GM12878 (cell line): ENCODE measurements around the gene GGT6. TPM values are rescaled to one million over a fixed set of nuclear protein-coding genes. Genes with fewer than 3 reads are reported as not detected.
A peak's percentile ranks its signal among the peaks of the same experiment; 100 is the strongest.

ENCODE experiments used
- ATAC-seq: fragments of 200-7000 bp; cut with Tn5 transposase; 3 replicates; pipeline ENCODE4 v1.9.1; 2020; ENCODE audit warnings: mild to moderate bottlenecking, moderate library complexity
- BruUV-seq: library from RNA; stranded (reverse); fragments of 400-500 nt; replicated peaks from 2 replicates; lab custom pipeline; 2021; lab: Mats Ljungman, UMichigan
- CTCF ChIA-PET: fragments of 300-600 bp; sonication (Branson Sonifier 250); formaldehyde crosslinking; extraction: SDS; loops from one replicate; lab custom pipeline; 2021; ENCODE audit warnings: inconsistent platforms; lab: Yijun Ruan, JAX
- POLR2A ChIA-PET: fragments of 350-600 bp; formaldehyde crosslinking; extraction: SDS; loops from one replicate; lab custom pipeline; 2021; ENCODE audit warnings: inconsistent platforms; lab: Charles Lee
- RAD21 ChIA-PET: fragments of 300-600 bp; sonication (Branson Sonifier 250); formaldehyde crosslinking; loops from one replicate; lab custom pipeline; 2023; ENCODE audit warnings: antibody characterized with exemption; ENCODE audit not compliant: unreplicated experiment; lab: Charles Lee
- SMC1A ChIA-PET: fragments of 300-600 bp; sonication (Branson Sonifier 250); formaldehyde crosslinking; loops from one replicate; lab custom pipeline; 2023; ENCODE audit not compliant: unreplicated experiment, uncharacterized antibody; lab: Charles Lee
- DNase-seq: peaks from one replicate; pipeline ENCODE4 v3.0.0-alpha.2; 2011; ENCODE audit warnings: low read depth, low spot score
- FAIRE-seq: peaks from 3 replicates; lab custom pipeline; 2011; peaks lifted over from hg19 to GRCh38; lab: Jason Lieb, UNC
- H2AFZ ChIP-seq: 2 replicates; pipeline ENCODE4 v1.6.0; 2011; ENCODE audit warnings: low read depth, low read length, control low read depth; ENCODE audit not compliant: control insufficient read depth
- H3K27ac ChIP-seq: 2 replicates; pipeline ENCODE4 v1.5.1; 2011; ENCODE audit warnings: control low read depth; ENCODE audit not compliant: control insufficient read depth, insufficient read depth
- H3K27me3 ChIP-seq, 2 experiments: replicated peaks in 1 of 2; 2 replicates each; pipeline versions ENCODE4 v1.6.0 to v1.6.1; 2011; ENCODE audit warnings: low read length in 1 of 2; ENCODE audit not compliant: control insufficient read depth in 2 of 2, insufficient read depth in 2 of 2
- H3K36me3 ChIP-seq, 2 experiments: 2 replicates each; pipeline ENCODE4 v1.5.1; 2011; ENCODE audit warnings: low read length in 1 of 2; ENCODE audit not compliant: control insufficient read depth in 2 of 2, insufficient read depth in 2 of 2
- H3K4me1 ChIP-seq: 2 replicates; pipeline ENCODE4 v1.6.1; 2011; ENCODE audit warnings: mild to moderate bottlenecking, low read length, moderate library complexity, mixed read lengths; ENCODE audit not compliant: control insufficient read depth, insufficient read depth
- H3K4me2 ChIP-seq: 2 replicates; pipeline ENCODE4 v1.6.0; 2011; ENCODE audit warnings: control low read depth; ENCODE audit not compliant: control insufficient read depth, insufficient read depth
- H3K4me3 ChIP-seq: fragments of 200-600 bp; sonication (generic); 2 replicates; pipeline ENCODE4 v1.5.1; 2016
- H3K79me2 ChIP-seq: 2 replicates; pipeline ENCODE4 v1.6.0; 2011; ENCODE audit warnings: low read length; ENCODE audit not compliant: control insufficient read depth, insufficient read depth
- H3K9ac ChIP-seq: 2 replicates; pipeline ENCODE4 v1.8.0; 2011; ENCODE audit warnings: low read length, control low read depth, mixed read lengths; ENCODE audit not compliant: control insufficient read depth, insufficient read depth
- H3K9me3 ChIP-seq: replicated peaks from 3 replicates; pipeline ENCODE4 v1.5.1; 2011; ENCODE audit warnings: mild to moderate bottlenecking, low read length; ENCODE audit not compliant: control insufficient read depth, insufficient read depth
- H4K20me1 ChIP-seq: 2 replicates; pipeline ENCODE4 v1.6.0; 2011; ENCODE audit not compliant: control insufficient read depth, insufficient read depth
- ETV6 ChIP-seq, 2 experiments: fragments of 450-650 bp in 1 of 2; IDR thresholded peaks in 1 of 2; conservative IDR thresholded peaks in 1 of 2; 2 replicates each; pipeline ENCODE4 v1.6.1; 2014; ENCODE audit warnings: antibody characterized with exemption in 1 of 2, borderline replicate concordance in 1 of 2, low read depth in 1 of 2, mild to moderate bottlenecking in 1 of 2, moderate library complexity in 1 of 2
- NKRF ChIP-seq: fragments of 450-650 bp; conservative IDR thresholded peaks from 2 replicates; pipeline ENCODE4 v1.6.1; 2017; ENCODE audit warnings: mild to moderate bottlenecking, moderate library complexity
- WGBS: methylation state at CpG from one replicate; pipeline ENCODE4 v1.1.6; 2016; ENCODE audit warnings: low lambda C conversion rate; ENCODE audit not compliant: insufficient replicate concordance, insufficient coverage; ENCODE audit errors: missing lambda C conversion rate; 5-methylcytosine and 5-hydroxymethylcytosine counted together
- in situ Hi-C: fragments of 300-500 bp; cut with MboI; formaldehyde crosslinking; loops from 9 replicates; pipeline ENCODE4 v1.14.3; 2018; ENCODE audit warnings: mixed read lengths
- intact Hi-C: fragments of 100-400 bp; cut with micrococcal nuclease; formaldehyde crosslinking; loops from one replicate; pipeline ENCODE4 v1.14.2; 2022; ENCODE audit not compliant: unreplicated experiment
- polyA plus RNA-seq, 11 experiments: library from polyadenylated mRNA; depleted of rRNA in 4 of 11; unstranded in 6 of 11; stranded (reverse) in 5 of 11; fragments of >200 nt; fragmentation: Nextera tagmentation in 4 of 11; fragmentation: Illumina TruSeq in 1 of 11; extraction: Ambion mirVana in 4 of 11; extraction: Trizol in 1 of 11; gene quantifications; 1 replicate in 1 of 11; 2 replicates in 10 of 11; pipeline versions ENCODE4 v1.2.1 to v1.2.3, GENCODE V29; 2011 to 2016; ENCODE audit warnings: inconsistent platforms in 2 of 11, missing spikeins in 2 of 11, low read depth in 1 of 11
- total RNA-seq, 4 experiments: library from RNA; depleted of rRNA in 3 of 4; stranded (reverse); fragments of >200 nt in 3 of 4; fragmentation: Illumina TruSeq in 1 of 4; extraction: Trizol in 1 of 4; gene quantifications; 2 replicates each; pipeline versions ENCODE4 v1.2.1 to v1.2.3, GENCODE V29; 2013 to 2021

GGT6 gene
- total and polyA plus RNA-seq, 10 of the 15 experiments (the other 5 are each of a cell fraction or from before 2014, with no cell fraction given), result 0.01 to 0.26 (median 0.13) TPM; not detected in 5

DNA sequence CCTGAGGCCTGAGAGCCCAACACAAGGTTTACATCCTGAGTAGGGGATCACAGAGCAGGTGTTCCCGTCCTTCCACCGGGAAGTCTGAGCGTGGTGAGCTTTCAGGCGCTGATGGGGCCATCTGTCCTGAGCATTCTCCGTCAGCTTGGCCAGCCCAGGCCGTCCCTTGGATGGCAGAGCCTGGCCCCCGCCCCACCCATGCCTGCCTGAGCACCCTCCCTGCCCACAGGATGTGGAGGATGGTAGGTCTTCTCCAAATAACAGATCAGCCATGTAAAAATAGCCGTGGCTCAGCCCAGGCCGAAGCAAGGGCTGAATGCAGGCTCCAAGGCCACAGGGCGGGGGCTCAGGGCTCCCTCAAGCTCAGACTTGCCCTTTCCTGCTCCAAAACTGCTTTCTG lies 41.5 kb downstream of the GGT6 start:
- 0% methylated on average over 10 of the region's 10 CpGs for WGBS
- H3K9me3 ChIP-seq, result no peaks in the 10 kb centered on the region; the same call in 2 of the 3 replicates
- DNase-seq, result no peak
- H3K36me3 ChIP-seq, result no peaks in the 10 kb centered on the region
- ChIA-PET SMC1A (interaction anchor here (0.8 to 1.8 kb wide), 2 partner anchors 10 to 98 kb away, joined by 3 read pairs; no protein-coding TSS in a partner anchor), RAD21 (no interaction called here), CTCF (interaction anchor here (0.8 to 1.3 kb wide), 2 partner anchors 47 to 272 kb away, joined by 3 read pairs; no protein-coding TSS in a partner anchor), POLR2A (interaction anchor here (1.9 kb wide), 1 partner anchor 9 kb away, joined by 4 read pairs; no protein-coding TSS in a partner anchor)
- no peak overlapping the region; the same call in 1 of the 2 replicates for H3K4me3 ChIP-seq
- H3K79me2 ChIP-seq, result no peaks in the 10 kb centered on the region
- ATAC-seq, result peak; percentile 52
- H3K27ac ChIP-seq, result no peak overlapping the region
- H3K9ac ChIP-seq, result no peak overlapping the region
- H3K27me3 ChIP-seq, result no peaks in the 10 kb centered on the region
- peaks cover 14% of the 10 kb centered on the region for H3K4me1 ChIP-seq
- no peaks in the 10 kb centered on the region for H4K20me1 ChIP-seq
- FAIRE-seq, result no peak
- BruUV-seq, result no TSS peak
- peak overlapping the region; percentile 86 for H3K4me2 ChIP-seq
- no peak for TF ChIP-seq NKRF
- TF ChIP-seq, all 136 proteins: peak for 0
- intact Hi-C loops, result no loop called here
- in situ Hi-C loops, result no loop called here
- peak overlapping the region; percentile 45 for H2AFZ ChIP-seq

DNA sequence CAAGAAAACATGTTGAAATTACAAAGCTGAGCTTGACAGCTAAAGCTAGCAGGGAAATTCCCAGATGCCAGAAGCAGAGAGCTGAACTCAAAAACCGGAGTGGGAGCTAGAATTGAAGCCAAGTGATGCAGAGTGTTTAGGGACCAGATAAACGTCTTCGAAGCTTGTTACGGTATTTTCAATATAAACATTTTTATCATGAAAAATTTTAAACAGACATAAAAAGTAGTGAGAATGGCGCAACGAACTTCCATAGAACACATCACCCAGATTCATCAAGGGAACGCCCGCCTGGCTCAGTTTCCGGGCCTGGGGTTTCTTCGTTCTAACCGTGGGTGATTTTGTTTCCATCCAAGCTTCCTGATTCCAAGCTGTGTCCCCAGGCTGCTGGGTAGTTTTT lies 43.6 kb downstream of the GGT6 start:
- in situ Hi-C loops (no loop called here), intact Hi-C loops (no loop called here)
- no peaks in the 10 kb centered on the region for H3K27me3 ChIP-seq
- 83% methylated on average over 11 of the region's 11 CpGs for WGBS
- H3K9ac ChIP-seq, result no peak overlapping the region
- ChIA-PET CTCF (interaction anchor here (0.6 to 1.4 kb wide), 4 partner anchors 78 to 317 kb away, joined by 3 to 7 read pairs (median 4); no protein-coding TSS in a partner anchor), RAD21 (no interaction called here), SMC1A (no interaction called here), POLR2A (interaction anchor here (0.6 kb wide), 1 partner anchor 373 kb away, joined by 4 read pairs; no protein-coding TSS in a partner anchor)
- no peak overlapping the region for H2AFZ ChIP-seq
- H3K9me3 ChIP-seq, result no peaks in the 10 kb centered on the region; the same call in 2 of the 3 replicates
- FAIRE-seq (no peak), ATAC-seq (no peak), DNase-seq (no peak)
- H3K4me2 ChIP-seq, result no peak overlapping the region
- no TSS peak for BruUV-seq
- peaks cover 9% of the 10 kb centered on the region for H3K4me1 ChIP-seq
- H3K27ac ChIP-seq, result no peak overlapping the region
- no peaks in the 10 kb centered on the region for H4K20me1 ChIP-seq
- no peaks in the 10 kb centered on the region for H3K79me2 ChIP-seq
- no peak for TF ChIP-seq ETV6 (conservative IDR thresholded peaks at IDR 0.05 in 1 of 2, IDR thresholded peaks at IDR 0.05 in 1 of 2; ENCODE audit: borderline replicate concordance in 1 of 2, low read depth in 1 of 2)
- no peaks in the 10 kb centered on the region for H3K36me3 ChIP-seq
- H3K4me3 ChIP-seq, result no peak overlapping the region
